Measurements from ENCODE around the gene FGD6.

FGD6 gene

DNA sequence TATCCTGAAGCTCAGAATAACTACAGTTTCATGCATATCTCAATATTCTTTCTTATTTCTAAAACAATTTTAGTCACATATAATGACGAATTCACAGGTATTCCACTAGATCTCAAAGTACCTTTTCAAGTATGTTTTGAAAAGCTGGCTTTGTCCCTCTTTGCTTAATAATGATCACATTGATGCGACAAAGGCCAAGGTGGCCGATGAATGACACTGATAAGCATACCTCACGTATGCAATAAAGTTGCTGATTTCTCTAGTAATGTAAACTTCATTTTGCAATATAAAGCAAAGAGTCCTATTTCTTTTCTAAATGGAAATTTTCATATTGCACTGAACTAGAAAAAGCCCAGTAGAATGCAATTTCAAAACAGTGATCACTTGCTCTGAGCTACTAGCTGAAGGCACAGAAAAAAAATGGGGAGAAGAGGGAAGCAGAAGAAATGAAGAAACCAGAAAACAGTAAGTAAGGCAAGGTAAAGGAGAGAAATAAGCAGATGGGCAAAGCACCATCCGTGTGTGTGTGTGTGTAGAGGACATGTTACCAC, 29.3 kb downstream of the FGD6 start:
- no peaks in the 10 kb centered on the region for H3K36me3 Mint-ChIP-seq (ENCODE audit: low read depth)
- H3K9me3 Mint-ChIP-seq = no peaks in the 10 kb centered on the region
- H3K4me3 Mint-ChIP-seq = no peak overlapping the region
- no peaks in the 10 kb centered on the region for H3K4me1 Mint-ChIP-seq (ENCODE audit: low read depth)
- no peak overlapping the region for H3K27ac Mint-ChIP-seq
- no peaks in the 10 kb centered on the region for H3K27me3 Mint-ChIP-seq (ENCODE audit: low read depth)

DNA sequence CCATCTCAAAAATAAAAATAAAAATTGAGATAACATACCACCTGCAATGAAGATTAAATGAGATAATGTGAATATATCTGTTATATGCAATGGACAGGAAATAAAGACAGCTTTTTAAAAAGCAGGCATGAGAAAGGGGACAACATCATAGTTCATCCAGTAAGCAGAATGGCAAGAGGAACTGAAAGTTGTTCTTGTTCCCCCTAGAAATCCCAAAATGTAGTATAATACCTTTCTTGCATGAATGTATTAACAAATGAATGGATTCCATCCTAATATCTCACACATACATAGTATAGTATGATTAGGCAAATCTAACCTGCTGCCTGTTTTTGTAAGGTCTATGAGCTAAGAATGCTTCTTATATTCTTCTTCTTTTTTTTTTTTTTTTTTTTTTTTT, 31.4 kb downstream of the FGD6 start:
- H3K9me3 Mint-ChIP-seq = no peaks in the 10 kb centered on the region
- no peaks in the 10 kb centered on the region for H3K27me3 Mint-ChIP-seq (ENCODE audit: low read depth)
- H3K27ac Mint-ChIP-seq = no peak overlapping the region
- H3K4me1 Mint-ChIP-seq (ENCODE audit: low read depth) = no peaks in the 10 kb centered on the region
- H3K36me3 Mint-ChIP-seq (ENCODE audit: low read depth) = no peaks in the 10 kb centered on the region
- H3K4me3 Mint-ChIP-seq = no peak overlapping the region

DNA sequence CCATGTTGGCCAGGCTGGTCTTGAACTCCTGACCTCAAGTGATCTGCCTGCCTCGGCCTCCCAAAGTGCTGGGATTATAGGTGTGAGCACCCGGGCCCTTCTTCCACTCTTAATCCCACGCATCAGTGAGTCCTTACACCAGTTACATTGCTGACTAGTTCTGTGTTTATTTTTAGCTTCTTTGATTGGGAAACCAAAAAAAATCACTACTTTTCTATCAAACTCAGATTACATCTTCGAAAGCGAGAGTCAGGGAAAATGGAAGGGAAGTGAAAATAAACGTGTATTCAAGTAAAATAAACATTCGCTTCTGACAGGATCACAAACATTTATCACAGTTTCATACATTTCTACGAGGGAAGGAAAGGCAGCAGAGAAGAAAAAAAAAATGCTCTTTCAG, 32.2 kb downstream of the FGD6 start:
- H3K4me3 Mint-ChIP-seq = no peak overlapping the region
- H3K27me3 Mint-ChIP-seq (ENCODE audit: low read depth) = no peaks in the 10 kb centered on the region
- H3K9me3 Mint-ChIP-seq = no peaks in the 10 kb centered on the region
- H3K27ac Mint-ChIP-seq = no peak overlapping the region
- H3K4me1 Mint-ChIP-seq (ENCODE audit: low read depth) = no peaks in the 10 kb centered on the region
- no peaks in the 10 kb centered on the region for H3K36me3 Mint-ChIP-seq (ENCODE audit: low read depth)

DNA sequence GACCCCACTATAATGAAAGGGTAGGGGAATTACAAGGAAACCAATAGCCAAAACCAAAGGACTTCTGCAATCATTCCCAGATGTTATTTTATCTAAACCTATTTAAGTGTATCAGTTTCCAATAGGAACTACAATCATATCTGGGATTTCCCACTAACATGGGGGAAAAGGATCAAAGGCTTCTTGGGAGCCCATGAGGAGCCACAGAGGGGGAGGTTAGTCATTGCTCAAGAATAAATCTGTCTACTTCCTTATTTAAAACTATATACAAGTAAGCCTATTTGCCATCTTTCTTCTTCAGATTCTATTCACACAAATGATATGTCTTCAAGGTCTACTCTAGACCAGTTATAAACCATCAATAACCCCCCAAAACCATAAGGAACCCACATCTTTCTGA, 33.1 kb downstream of the FGD6 start:
- H3K27ac Mint-ChIP-seq = no peak overlapping the region
- H3K9me3 Mint-ChIP-seq = no peaks in the 10 kb centered on the region
- H3K36me3 Mint-ChIP-seq (ENCODE audit: low read depth) = no peaks in the 10 kb centered on the region
- no peak overlapping the region for H3K4me3 Mint-ChIP-seq
- no peaks in the 10 kb centered on the region for H3K4me1 Mint-ChIP-seq (ENCODE audit: low read depth)
- H3K27me3 Mint-ChIP-seq (ENCODE audit: low read depth) = no peaks in the 10 kb centered on the region

DNA sequence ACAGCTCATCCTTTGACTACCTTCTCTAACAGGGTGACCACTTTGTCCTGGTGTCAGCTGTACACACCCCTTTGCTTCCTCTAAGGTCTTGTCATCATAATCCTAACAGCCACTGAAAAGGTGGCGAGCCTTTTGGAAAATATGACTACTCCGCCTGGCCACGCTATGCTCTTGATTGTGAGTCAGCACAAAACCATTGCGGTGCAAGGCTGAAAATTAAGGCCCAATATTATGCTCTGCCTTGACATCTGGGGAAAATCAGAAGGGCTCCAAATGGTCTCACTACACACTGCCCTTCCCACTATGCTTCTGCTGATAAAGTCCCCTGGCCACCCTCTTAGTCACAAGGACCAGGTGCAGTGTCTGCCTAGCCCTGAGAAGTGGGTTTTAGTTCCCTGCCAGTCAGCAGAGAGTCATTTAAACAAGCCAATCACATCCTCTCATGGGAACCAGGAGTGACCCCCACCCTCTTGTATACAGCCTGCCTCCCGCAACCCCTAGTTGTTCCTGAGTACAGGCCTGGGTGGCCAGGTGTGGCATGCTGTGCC, 34.3 kb downstream of the FGD6 start:
- no peaks in the 10 kb centered on the region for H3K36me3 Mint-ChIP-seq (ENCODE audit: low read depth)
- H3K27ac Mint-ChIP-seq = no peak overlapping the region
- no peaks in the 10 kb centered on the region for H3K27me3 Mint-ChIP-seq (ENCODE audit: low read depth)
- no peak overlapping the region for H3K4me3 Mint-ChIP-seq
- no peaks in the 10 kb centered on the region for H3K9me3 Mint-ChIP-seq
- no peaks in the 10 kb centered on the region for H3K4me1 Mint-ChIP-seq (ENCODE audit: low read depth)

DNA sequence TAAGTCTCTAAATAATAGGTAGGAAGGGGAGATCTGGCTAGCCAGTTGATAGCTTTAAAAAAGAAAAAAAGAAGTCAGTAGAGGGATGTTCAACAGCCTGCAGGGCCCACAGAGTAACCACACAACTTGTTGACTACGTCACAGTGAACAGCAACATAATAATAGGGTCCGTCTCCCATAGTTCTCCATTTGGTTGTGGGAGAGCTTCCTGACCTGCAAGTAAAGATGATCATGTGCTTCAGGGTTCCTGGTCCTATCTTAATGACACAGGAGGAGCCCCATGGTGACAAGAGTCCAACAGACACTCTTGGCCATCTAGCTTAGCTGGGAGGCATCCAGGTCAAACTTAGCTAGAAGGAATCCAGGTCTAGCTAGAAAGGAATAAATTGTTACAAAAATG, 36.2 kb downstream of the FGD6 start:
- H3K4me3 Mint-ChIP-seq = no peak overlapping the region
- H3K4me1 Mint-ChIP-seq (ENCODE audit: low read depth) = no peaks in the 10 kb centered on the region
- H3K27ac Mint-ChIP-seq = no peak overlapping the region
- H3K27me3 Mint-ChIP-seq (ENCODE audit: low read depth) = no peaks in the 10 kb centered on the region
- H3K36me3 Mint-ChIP-seq (ENCODE audit: low read depth) = no peaks in the 10 kb centered on the region
- H3K9me3 Mint-ChIP-seq = no peaks in the 10 kb centered on the region

DNA sequence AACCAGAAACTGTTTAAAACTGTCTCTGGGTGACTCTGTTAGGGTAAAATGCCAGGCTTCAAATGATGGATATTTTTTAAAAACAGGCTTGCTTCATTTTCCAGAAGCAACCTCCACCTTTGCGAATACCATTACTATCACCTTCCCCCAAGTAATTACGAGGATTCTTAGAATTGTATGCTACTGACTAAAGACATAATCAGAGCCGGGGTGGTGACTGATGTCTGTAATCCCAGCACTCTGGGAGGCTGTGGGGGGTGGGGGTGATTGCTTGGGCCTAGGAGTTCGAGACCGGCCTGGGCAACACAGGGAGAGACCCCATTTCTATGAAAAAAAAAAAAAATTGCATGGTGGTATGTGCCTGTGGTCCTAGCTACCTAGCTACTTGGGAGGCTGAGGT, 38.3 kb downstream of the FGD6 start:
- Mint-ChIP-seq H3K9me3 (no peaks in the 10 kb centered on the region), H3K4me1 (ENCODE audit: low read depth) (no peaks in the 10 kb centered on the region), H3K4me3 (no peak overlapping the region), H3K27me3 (ENCODE audit: low read depth) (no peaks in the 10 kb centered on the region), H3K27ac (no peak overlapping the region), H3K36me3 (ENCODE audit: low read depth) (no peaks in the 10 kb centered on the region)

DNA sequence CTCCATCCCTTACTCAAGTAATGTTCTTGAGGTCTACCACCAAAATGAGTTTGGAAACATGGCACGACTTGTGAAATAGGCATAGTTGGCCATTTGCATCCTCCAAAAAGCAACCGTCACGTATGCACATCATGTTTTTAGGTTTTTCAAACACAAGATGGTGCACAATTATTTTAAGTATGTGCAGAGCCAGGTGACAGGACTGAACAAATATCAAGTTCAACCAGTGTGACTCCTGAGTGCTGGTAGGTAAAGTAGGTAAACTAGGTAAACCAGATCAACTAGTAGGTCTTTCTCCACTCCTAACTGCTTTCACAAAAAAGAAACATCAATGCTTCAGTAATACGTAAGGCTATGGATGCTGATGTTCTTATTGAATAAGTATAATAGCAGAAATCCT, 39.1 kb downstream of the FGD6 start:
- H3K27ac Mint-ChIP-seq = no peak overlapping the region
- no peaks in the 10 kb centered on the region for H3K27me3 Mint-ChIP-seq (ENCODE audit: low read depth)

DNA sequence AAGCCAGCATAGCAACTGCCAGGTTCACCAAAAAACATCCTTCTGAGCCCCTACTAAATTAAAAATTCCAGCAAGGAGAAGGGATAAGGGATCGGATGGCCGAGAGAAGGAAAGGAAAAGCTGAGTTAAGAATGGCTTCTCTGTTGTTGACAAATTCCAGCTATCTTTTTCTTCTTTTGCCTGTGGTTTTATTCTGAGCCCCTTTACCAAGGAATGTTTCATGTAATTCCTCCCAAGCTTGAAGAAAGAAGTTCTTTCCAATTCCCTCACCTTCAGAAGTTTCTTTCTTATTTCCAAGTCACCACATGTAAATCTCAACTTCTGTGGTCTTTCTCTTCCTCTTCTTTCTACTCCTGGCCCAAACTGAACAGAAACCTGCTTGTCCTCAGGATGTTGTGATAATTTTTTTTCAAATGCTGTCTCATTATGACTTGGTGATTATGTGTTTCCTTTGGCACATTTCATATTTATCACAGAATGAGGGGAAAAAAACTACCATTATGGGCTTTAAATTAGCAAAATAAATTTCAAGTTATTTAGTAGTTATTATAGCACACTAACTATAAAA, 40.0 kb downstream of the FGD6 start:
- Mint-ChIP-seq H3K9me3 (no peaks in the 10 kb centered on the region), H3K27me3 (ENCODE audit: low read depth) (no peaks in the 10 kb centered on the region), H3K27ac (no peak overlapping the region), H3K4me3 (no peak overlapping the region), H3K36me3 (ENCODE audit: low read depth) (no peaks in the 10 kb centered on the region), H3K4me1 (ENCODE audit: low read depth) (no peaks in the 10 kb centered on the region)

More for the DNA sequence above, 39.1 kb downstream of the FGD6 start:
- no peak overlapping the region for H3K4me3 Mint-ChIP-seq
- H3K36me3 Mint-ChIP-seq (ENCODE audit: low read depth) = no peaks in the 10 kb centered on the region
- H3K4me1 Mint-ChIP-seq (ENCODE audit: low read depth) = no peaks in the 10 kb centered on the region
- H3K9me3 Mint-ChIP-seq = no peaks in the 10 kb centered on the region

DNA sequence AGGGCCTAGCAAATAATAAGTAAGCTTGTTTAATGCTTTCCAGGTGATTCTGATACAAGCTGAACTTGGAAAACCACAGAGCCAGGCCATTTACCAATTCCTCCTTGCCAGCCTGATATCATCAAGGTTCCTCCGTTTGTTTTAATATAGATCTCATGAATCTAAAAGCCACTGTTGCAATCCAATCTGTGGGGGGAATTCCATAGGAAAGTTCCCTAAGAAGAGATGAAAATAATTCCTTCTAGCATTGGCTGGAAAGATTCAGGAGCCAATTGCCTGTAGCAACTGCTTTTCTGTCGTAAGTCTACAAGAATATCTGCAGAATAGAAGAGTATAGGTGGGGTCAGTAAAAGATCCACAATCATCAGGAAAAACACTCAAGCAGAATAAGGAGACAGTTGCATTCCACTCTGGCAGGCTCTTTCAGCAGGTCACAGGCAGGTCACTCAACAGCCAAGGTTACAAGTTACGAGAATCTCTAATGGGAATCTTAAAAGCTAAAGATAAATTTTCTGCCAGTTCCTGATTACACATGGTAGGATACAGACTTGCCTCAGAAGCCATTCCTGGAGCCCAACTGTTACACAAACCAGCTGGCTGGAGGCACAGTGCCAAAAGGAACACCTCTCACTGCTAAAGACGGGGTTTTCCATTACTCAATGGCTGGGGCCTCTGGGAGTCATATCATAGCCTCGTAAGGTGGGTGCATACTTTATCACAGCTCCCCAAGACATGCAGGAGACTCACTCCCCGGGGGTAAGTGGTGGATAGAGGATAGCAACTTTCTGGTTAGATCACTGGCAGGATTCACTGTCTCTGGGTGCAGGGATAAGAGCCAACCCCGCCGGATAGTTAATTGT, 43.6 kb downstream of the FGD6 start:
- H3K36me3 Mint-ChIP-seq (ENCODE audit: low read depth) = no peaks in the 10 kb centered on the region
- no peaks in the 10 kb centered on the region for H3K9me3 Mint-ChIP-seq
- no peak overlapping the region for H3K27ac Mint-ChIP-seq
- H3K4me1 Mint-ChIP-seq (ENCODE audit: low read depth) = no peaks in the 10 kb centered on the region
- no peak overlapping the region for H3K4me3 Mint-ChIP-seq
- H3K27me3 Mint-ChIP-seq (ENCODE audit: low read depth) = no peaks in the 10 kb centered on the region

DNA sequence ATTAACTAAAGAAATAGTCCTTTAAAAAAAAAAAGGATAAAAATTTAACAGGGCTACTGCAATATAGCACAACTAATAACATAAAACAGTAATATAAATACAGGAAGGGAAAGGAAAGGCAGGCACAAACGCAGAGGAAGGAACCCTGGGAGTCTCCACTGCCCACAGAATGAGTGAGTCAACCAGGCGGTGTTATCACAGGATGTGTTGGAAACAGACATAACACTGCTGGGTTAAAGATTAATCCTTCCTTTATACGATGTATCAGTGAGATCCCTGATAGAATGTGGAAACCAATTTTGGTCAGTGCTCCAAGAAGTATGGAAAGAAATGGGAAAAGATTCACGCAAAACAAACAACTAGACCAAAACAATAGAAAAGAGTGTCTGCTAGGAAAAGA, 47.9 kb downstream of the FGD6 start:
- H3K27ac Mint-ChIP-seq = no peak overlapping the region
- H3K9me3 Mint-ChIP-seq = no peaks in the 10 kb centered on the region
- H3K36me3 Mint-ChIP-seq (ENCODE audit: low read depth) = no peaks in the 10 kb centered on the region
- H3K4me1 Mint-ChIP-seq (ENCODE audit: low read depth) = no peaks in the 10 kb centered on the region
- H3K4me3 Mint-ChIP-seq = no peak overlapping the region
- no peaks in the 10 kb centered on the region for H3K27me3 Mint-ChIP-seq (ENCODE audit: low read depth)

DNA sequence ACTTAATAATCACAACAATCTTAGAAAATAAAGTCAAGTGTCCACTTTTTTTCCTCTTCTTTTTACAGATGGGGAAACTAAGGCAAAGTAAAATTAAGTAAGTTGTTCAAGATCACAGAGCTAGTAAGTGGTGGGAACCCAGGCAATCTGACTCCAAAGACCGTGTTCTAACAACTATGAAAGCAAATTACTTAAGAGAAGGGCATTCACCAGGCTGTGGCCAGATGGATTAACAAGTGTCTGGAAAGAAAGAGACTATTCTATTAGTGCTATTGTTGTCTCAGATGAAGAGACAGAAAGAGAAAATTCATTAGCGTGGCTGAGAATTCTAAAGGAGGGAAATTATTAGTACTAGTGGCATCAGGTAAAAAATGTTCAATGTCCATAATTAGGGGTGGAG, 48.5 kb downstream of the FGD6 start:
- Mint-ChIP-seq H3K27ac (no peak overlapping the region), H3K4me3 (no peak overlapping the region), H3K4me1 (ENCODE audit: low read depth) (no peaks in the 10 kb centered on the region), H3K36me3 (ENCODE audit: low read depth) (no peaks in the 10 kb centered on the region), H3K27me3 (ENCODE audit: low read depth) (no peaks in the 10 kb centered on the region), H3K9me3 (no peaks in the 10 kb centered on the region)

DNA sequence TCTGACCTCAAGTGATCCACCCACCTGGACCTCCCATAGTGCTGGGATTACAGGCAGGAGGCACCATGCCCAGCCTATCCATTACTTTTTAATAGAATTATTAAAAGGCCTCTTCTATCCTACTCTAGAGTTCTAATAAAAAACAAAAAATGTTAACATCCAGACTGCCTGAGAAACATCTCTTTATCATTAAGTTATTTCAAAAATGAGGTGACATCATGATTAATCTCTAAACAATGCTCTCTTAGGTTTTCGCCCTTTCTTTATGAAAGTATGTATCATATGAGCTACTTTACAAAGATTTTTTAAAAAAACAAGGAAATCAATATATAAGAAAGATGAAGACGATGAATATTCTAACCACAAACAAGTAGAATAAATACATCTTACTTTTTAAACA, 52.6 kb downstream of the FGD6 start:
- Mint-ChIP-seq H3K27ac (no peak overlapping the region), H3K36me3 (ENCODE audit: low read depth) (no peaks in the 10 kb centered on the region), H3K4me3 (no peak overlapping the region), H3K4me1 (ENCODE audit: low read depth) (no peaks in the 10 kb centered on the region), H3K27me3 (ENCODE audit: low read depth) (no peaks in the 10 kb centered on the region), H3K9me3 (no peaks in the 10 kb centered on the region)

DNA sequence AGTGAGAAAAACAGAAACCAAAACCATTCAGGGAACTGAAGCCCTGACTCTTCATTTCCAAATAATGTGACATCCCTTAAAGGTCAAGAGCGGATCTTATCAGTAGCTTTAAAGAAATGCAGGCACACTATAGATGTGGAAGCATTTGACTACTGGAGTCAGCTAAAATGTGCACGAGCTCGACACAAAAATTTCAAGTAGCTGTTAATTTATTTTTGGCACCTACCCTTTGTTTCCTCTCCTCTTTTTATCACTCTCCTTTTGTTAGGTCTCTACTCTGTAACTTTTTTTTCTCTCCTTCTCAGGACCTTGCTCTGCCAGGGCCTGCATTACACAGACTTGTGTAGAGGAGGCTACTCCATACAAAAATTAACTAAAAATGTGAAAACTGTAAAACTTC, 58.3 kb downstream of the FGD6 start:
- no peaks in the 10 kb centered on the region for H3K36me3 Mint-ChIP-seq (ENCODE audit: low read depth)
- H3K9me3 Mint-ChIP-seq = no peaks in the 10 kb centered on the region
- H3K27ac Mint-ChIP-seq = no peak overlapping the region
- H3K4me3 Mint-ChIP-seq = no peak overlapping the region
- no peaks in the 10 kb centered on the region for H3K4me1 Mint-ChIP-seq (ENCODE audit: low read depth)
- H3K27me3 Mint-ChIP-seq (ENCODE audit: low read depth) = no peaks in the 10 kb centered on the region

DNA sequence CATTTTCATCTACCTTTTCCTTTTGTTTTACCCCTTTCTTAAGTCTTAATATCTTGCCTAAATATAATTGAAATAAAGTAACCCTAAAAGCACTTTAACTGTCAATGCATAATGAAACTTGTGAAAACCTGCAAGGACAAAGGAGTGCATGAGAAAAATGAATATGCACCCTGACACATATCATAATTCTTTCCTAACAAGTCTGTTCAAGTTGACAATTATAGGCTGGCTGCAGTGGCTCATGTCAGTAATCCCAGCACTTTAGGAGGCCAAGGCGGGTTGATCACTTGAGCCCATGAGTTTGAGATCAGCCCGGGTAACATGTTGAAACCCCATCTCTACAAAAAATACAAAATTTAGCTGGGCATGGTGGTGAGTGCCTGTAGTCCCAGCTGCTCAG, 65.4 kb downstream of the FGD6 start:
- Mint-ChIP-seq H3K4me3 (no peak overlapping the region), H3K36me3 (ENCODE audit: low read depth) (no peaks in the 10 kb centered on the region), H3K27ac (no peak overlapping the region), H3K27me3 (ENCODE audit: low read depth) (no peaks in the 10 kb centered on the region), H3K9me3 (no peaks in the 10 kb centered on the region), H3K4me1 (ENCODE audit: low read depth) (no peaks in the 10 kb centered on the region)

Data from T-helper 1 cell treated with Interleukin-12 subunit alpha and Interleukin-12 subunit beta and Interleukin-4 antibody, amounts not matched to agents 30 μg/mL and 1 μg/mL, for 36 hours (primary cell).